ENCODE data around the gene EPAS1. TPM values are rescaled to one million over a fixed set of nuclear protein-coding genes. Genes with fewer than 3 reads are reported as not detected.

EPAS1 gene
- total RNA-seq, 1 donor from 2014 or later: 5.1 TPM

DNA sequence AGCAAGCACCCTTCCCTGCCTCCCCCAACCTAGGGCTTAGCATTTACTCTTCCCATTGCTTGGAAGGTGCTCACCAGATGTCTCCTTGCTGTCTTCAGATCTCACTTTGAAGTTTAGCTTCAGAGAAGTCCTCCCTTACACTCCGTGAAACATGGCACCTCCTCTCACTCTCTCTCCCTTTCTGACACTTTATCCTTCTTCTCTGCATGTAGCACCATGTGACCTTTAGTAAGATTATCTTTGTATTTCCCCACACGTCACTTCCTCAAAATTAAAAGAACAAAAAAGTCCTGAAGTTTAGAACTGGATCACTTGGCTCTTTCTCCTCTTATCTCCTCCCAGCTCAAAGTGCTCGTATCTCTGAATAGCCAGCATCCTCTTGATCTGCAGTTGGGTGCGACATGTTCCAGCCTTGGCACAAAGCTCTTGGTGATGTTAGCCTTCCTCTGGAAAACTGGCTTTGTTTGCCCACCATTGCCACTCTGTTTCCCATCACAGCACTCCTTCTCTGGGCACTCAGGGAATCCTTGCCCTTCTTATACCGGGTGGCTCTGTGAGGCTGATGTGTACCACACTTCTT lies 40.6 kb upstream of the EPAS1 start:
- Mint-ChIP-seq H3K27me3 (peaks cover 7% of the 10 kb centered on the region), H3K27ac (no peak overlapping the region), H3K36me3 (ENCODE audit: insufficient read depth) (no peaks in the 10 kb centered on the region), H3K9me3 (ENCODE audit: low read depth) (no peaks in the 10 kb centered on the region), H3K4me3 (ENCODE audit: low read depth) (no peak overlapping the region), H3K4me1 (ENCODE audit: low read depth) (no peaks in the 10 kb centered on the region)
- DNase-seq (ENCODE audit: low spot score, unreplicated experiment): no peak
- TF ChIP-seq, protein P1, sequence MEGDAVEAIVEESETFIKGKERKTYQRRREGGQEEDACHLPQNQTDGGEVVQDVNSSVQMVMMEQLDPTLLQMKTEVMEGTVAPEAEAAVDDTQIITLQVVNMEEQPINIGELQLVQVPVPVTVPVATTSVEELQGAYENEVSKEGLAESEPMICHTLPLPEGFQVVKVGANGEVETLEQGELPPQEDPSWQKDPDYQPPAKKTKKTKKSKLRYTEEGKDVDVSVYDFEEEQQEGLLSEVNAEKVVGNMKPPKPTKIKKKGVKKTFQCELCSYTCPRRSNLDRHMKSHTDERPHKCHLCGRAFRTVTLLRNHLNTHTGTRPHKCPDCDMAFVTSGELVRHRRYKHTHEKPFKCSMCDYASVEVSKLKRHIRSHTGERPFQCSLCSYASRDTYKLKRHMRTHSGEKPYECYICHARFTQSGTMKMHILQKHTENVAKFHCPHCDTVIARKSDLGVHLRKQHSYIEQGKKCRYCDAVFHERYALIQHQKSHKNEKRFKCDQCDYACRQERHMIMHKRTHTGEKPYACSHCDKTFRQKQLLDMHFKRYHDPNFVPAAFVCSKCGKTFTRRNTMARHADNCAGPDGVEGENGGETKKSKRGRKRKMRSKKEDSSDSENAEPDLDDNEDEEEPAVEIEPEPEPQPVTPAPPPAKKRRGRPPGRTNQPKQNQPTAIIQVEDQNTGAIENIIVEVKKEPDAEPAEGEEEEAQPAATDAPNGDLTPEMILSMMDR (IDR thresholded peaks at IDR 0.05; ENCODE audit: unreplicated experiment): no peak

DNA sequence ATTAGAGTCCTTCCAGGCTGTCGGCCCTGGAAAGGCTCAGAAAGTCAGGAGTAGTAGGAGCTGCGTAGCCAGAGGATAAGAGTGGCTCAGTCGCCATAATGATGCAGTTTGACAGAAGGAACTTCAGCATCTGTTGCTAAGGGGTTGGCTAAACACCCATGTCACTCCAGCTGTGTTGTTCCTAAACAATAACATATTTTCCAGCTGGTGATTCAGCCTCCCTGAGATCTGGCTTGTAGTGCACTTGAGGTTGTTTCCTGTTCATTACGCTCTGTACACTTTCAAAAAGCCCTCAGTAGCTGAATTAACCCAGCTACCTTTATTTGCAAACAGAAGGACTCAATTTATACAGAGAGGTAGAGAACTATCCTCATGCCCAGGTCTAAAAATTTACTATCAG lies 39.7 kb upstream of the EPAS1 start:
- Mint-ChIP-seq H3K36me3 (ENCODE audit: insufficient read depth) (no peaks in the 10 kb centered on the region), H3K4me3 (ENCODE audit: low read depth) (no peak overlapping the region), H3K9me3 (ENCODE audit: low read depth) (no peaks in the 10 kb centered on the region), H3K27ac (no peak overlapping the region), H3K27me3 (peaks cover 3% of the 10 kb centered on the region), H3K4me1 (ENCODE audit: low read depth) (no peaks in the 10 kb centered on the region)
- DNase-seq (ENCODE audit: low spot score, unreplicated experiment): no peak
- TF ChIP-seq, protein P1 (IDR thresholded peaks at IDR 0.05; ENCODE audit: unreplicated experiment): no peak

DNA sequence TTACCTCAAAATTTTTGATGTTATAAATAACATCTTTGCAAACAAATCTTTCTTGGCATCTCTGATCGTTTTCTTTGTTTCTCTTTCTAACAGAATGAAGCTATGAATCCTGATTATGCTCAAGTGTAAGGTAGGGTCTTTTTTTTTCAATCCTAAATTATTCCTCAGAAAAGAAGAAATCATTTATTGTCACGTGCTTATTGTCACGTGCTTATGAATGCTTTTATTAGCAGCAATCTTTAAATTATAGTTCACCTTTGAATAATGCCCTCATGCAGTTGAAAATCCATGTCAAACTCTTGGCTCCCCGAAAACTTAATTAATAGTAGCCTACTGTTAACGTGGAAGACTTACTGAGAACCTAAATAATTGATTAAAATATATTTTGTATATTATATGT lies 39.2 kb upstream of the EPAS1 start:
- TF ChIP-seq, protein P1 (IDR thresholded peaks at IDR 0.05; ENCODE audit: unreplicated experiment): no peak
- no peak for DNase-seq (ENCODE audit: low spot score, unreplicated experiment)
- H3K4me3 Mint-ChIP-seq (ENCODE audit: low read depth): no peak overlapping the region
- no peaks in the 10 kb centered on the region for H3K9me3 Mint-ChIP-seq (ENCODE audit: low read depth)
- H3K4me1 Mint-ChIP-seq (ENCODE audit: low read depth): no peaks in the 10 kb centered on the region
- H3K27me3 Mint-ChIP-seq: no peaks in the 10 kb centered on the region
- H3K36me3 Mint-ChIP-seq (ENCODE audit: insufficient read depth): no peaks in the 10 kb centered on the region
- no peak overlapping the region for H3K27ac Mint-ChIP-seq

DNA sequence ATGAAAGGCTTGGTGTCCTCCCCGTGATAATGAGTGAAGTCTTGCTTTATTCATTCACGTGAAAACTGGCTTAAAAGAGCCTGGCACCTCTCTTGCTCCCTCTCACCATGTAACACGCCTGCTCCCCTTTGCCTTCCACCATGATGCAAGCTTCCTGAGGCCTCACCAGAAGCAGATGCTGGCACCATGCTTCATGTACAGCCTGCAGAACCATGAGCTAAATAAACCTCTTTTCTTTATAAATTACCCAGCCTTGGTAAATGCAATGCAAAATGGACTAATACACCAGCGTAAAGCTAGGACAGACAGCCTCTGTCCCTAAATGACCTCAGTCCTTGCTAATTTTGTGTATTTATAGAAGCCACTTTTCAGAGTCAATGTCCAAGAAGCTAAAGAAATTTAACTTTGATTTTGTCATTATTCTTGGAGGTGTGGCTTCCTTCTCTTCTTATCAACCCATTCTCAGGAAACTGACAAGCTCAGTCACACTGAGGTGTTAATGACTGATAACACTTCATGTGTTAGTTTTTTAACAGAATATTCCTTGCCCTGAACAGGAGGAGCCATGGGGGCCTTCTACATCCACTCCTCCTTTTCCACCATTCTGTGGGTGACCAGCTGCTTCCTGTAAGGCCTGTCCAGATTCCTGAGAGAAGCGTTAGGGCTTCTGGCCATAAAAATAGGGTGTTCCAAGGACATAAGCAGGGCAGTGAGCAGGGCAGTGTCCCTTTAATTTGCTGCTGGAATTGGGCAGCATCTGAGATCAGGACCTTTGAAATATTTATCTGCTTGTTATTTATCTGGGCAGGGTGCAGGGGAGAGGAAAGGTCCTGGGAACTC lies 38.0 kb upstream of the EPAS1 start:
- Mint-ChIP-seq H3K4me1 (ENCODE audit: low read depth) (no peaks in the 10 kb centered on the region), H3K9me3 (ENCODE audit: low read depth) (no peaks in the 10 kb centered on the region), H3K27ac (no peak overlapping the region), H3K36me3 (ENCODE audit: insufficient read depth) (no peaks in the 10 kb centered on the region), H3K27me3 (no peaks in the 10 kb centered on the region), H3K4me3 (ENCODE audit: low read depth) (no peak overlapping the region)
- DNase-seq (ENCODE audit: low spot score, unreplicated experiment): no peak
- TF ChIP-seq, protein P1 (IDR thresholded peaks at IDR 0.05; ENCODE audit: unreplicated experiment): no peak

DNA sequence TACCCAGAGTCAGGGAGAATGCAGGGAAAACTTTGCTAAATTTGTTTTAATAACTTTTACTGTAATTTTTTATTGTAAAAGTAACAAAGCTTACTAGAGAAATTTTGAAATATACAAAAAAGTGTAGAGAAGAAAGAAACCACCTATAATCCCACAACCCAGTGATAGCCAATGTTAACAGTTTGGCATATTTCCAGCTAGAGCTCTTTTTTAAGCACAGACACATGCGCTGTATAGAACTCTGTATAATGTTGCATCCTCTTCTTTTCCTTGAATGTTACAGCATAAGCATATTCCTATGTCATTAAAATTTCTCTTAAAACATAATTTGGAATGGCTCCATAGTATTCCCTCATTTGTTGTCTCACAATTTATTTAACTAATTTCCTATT lies 37.4 kb upstream of the EPAS1 start:
- H3K9me3 Mint-ChIP-seq (ENCODE audit: low read depth): no peaks in the 10 kb centered on the region
- no peaks in the 10 kb centered on the region for H3K4me1 Mint-ChIP-seq (ENCODE audit: low read depth)
- H3K27ac Mint-ChIP-seq: no peak overlapping the region
- TF ChIP-seq, protein P1 (IDR thresholded peaks at IDR 0.05; ENCODE audit: unreplicated experiment): no peak
- DNase-seq (ENCODE audit: low spot score, unreplicated experiment): no peak
- H3K4me3 Mint-ChIP-seq (ENCODE audit: low read depth): no peak overlapping the region
- H3K36me3 Mint-ChIP-seq (ENCODE audit: insufficient read depth): no peaks in the 10 kb centered on the region
- no peaks in the 10 kb centered on the region for H3K27me3 Mint-ChIP-seq
